Thyroid gland (tissue), 4 donors: ENCODE measurements around the gene IKZF4. TPM values are rescaled to one million over a fixed set of nuclear protein-coding genes. Genes with fewer than 3 reads are reported as not detected.

ENCODE experiments used
- DNase-seq, 2 donors: peaks; one replicate each; pipeline ENCODE4 v3.0.0-alpha.2; 2019
- H3K27ac ChIP-seq, 3 donors: fragments of 200-600 bp; sonication (generic); 1 replicate in 2 of 3; 2 replicates in 1 of 3; pipeline ENCODE4 v1.5.1; 2016 to 2019; ENCODE audit warnings: mild to moderate bottlenecking in 1 of 3, moderate library complexity in 1 of 3
- H3K27me3 ChIP-seq: fragments of 200-600 bp; sonication (generic); one replicate; pipeline ENCODE4 v1.5.1; 2019
- H3K36me3 ChIP-seq, 2 donors: fragments of 200-600 bp; sonication (generic); one replicate each; pipeline ENCODE4 v1.5.1; 2016 to 2019
- H3K4me1 ChIP-seq, 2 donors: fragments of 200-600 bp; sonication (generic); one replicate each; pipeline ENCODE4 v1.5.1; 2017 to 2019
- H3K4me3 ChIP-seq, 3 donors: fragments of 200-600 bp; sonication (generic); replicated peaks in 1 of 3; 1 replicate in 2 of 3; 2 replicates in 1 of 3; pipeline ENCODE4 v1.5.1; 2016; ENCODE audit warnings: mild to moderate bottlenecking in 1 of 3
- H3K9me3 ChIP-seq: fragments of 200-600 bp; sonication (generic); one replicate; pipeline ENCODE4 v1.5.1; 2017
- POLR2A ChIP-seq, 2 donors: fragments of 450-650 bp; IDR thresholded peaks; one replicate each; pipeline ENCODE4 v1.6.1; 2017; ENCODE audit warnings: antibody characterized with exemption in 2 of 2, mild to moderate bottlenecking in 2 of 2, moderate library complexity in 1 of 2
- WGBS, 2 donors: methylation state at CpG; one replicate each; pipeline ENCODE4 v1.1.5; 2017; 5-methylcytosine and 5-hydroxymethylcytosine counted together
- intact Hi-C: fragments of 100-400 bp; cut with DNase I; formaldehyde crosslinking; loops from one replicate; pipeline ENCODE4 v1.15.1; 2023
- total RNA-seq, 4 donors: library from RNA; depleted of rRNA; stranded (reverse); fragments of >200 nt; gene quantifications; one replicate each; pipeline ENCODE4 v1.2.3, GENCODE V29; 2016
- TF ChIP-seq, protein P1 (sequence below), 6 experiments: fragments of 200-600 bp in 3 of 6; fragments of 450-650 bp in 3 of 6; sonication (generic) in 3 of 6; IDR thresholded peaks; one replicate each; pipeline ENCODE4 v1.5.1; 2016 to 2019; ENCODE audit warnings: antibody characterized with exemption in 6 of 6, mild to moderate bottlenecking in 2 of 6, inconsistent platforms in 1 of 6, moderate library complexity in 1 of 6

IKZF4 gene
- total RNA-seq, 4 donors from 2014 or later, result 4.2 to 10.9 (median 9.4) TPM

DNA sequence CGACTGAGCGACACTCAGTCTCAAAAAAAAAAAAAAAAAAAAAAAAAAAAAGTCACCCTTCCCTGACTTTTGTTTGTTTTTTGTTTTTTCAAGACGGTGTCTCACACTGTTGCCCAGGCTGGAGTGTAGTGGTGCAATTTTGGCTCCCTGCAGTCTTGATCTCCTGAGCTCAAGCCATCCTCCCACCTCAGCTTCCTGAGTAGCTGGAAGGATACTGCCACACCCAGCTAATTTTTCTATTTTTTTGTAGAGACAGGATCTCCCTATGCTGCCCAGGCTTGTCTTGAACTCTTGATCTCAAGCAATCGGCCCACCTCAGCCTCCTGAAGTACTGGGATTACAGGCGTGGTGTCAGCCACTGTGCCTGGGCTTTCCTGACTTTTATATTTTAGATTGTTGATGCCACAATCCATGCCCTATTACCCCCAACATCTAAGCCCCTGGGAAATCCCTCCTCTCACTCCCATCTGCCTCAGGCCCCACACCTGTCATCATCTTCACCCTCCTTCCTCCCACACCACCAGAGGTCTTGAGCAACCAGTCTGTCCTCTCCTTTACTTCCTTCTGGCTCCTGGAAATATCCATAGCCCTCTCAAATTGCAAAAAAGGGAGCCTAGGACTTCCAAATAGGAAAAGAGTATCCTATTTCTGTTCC is 7.8 kb downstream of the IKZF4 start:
- Histone ChIP-seq H3K27me3 (no peaks in the 10 kb centered on the region), H3K9me3 (no peaks in the 10 kb centered on the region), H3K36me3 (peaks cover 14 to 23% of the 10 kb centered on the region in 2 donors), H3K4me1 (no peaks in the 10 kb centered on the region), H3K27ac (no peak overlapping the region), H3K4me3 (no peak overlapping the region)
- TF ChIP-seq, protein P1, sequence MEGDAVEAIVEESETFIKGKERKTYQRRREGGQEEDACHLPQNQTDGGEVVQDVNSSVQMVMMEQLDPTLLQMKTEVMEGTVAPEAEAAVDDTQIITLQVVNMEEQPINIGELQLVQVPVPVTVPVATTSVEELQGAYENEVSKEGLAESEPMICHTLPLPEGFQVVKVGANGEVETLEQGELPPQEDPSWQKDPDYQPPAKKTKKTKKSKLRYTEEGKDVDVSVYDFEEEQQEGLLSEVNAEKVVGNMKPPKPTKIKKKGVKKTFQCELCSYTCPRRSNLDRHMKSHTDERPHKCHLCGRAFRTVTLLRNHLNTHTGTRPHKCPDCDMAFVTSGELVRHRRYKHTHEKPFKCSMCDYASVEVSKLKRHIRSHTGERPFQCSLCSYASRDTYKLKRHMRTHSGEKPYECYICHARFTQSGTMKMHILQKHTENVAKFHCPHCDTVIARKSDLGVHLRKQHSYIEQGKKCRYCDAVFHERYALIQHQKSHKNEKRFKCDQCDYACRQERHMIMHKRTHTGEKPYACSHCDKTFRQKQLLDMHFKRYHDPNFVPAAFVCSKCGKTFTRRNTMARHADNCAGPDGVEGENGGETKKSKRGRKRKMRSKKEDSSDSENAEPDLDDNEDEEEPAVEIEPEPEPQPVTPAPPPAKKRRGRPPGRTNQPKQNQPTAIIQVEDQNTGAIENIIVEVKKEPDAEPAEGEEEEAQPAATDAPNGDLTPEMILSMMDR (IDR thresholded peaks at IDR 0.05), result no peak
- no peak for TF ChIP-seq POLR2A (IDR thresholded peaks at IDR 0.05)
- intact Hi-C loops, result loop anchor here (5.0 kb wide), 1 partner anchor 36 kb away; no protein-coding TSS in a partner anchor
- WGBS, 2 donors, result 70 to 88% methylated on average over 5 of the region's 5 CpGs
- no peak for DNase-seq

DNA sequence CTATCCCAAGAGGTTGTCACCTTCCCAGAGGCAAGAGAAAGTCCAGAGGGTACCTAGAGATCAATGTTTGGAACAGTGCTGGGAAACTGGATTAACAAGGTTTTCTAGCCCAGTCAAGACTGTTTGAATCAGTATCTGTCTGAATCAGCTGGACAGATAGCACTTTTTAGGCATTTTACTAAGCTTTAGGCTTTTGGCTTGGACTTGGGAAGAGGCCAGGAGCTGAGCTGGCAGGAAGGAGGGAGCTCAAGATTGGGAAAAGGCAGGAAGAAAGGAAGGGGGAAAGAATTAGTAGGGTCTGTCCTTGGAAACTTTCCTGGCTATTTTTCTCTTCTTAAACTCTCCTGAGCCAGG is 8.3 kb downstream of the IKZF4 start:
- no peaks in the 10 kb centered on the region for H3K4me1 ChIP-seq
- TF ChIP-seq, protein P1 (IDR thresholded peaks at IDR 0.05), result no peak
- TF ChIP-seq POLR2A (IDR thresholded peaks at IDR 0.05), result no peak
- intact Hi-C loops, result loop anchor here (5.0 kb wide), 1 partner anchor 37 kb away; no protein-coding TSS in a partner anchor
- no peak overlapping the region for H3K27ac ChIP-seq
- H3K9me3 ChIP-seq, result no peaks in the 10 kb centered on the region
- peaks cover 14 to 23% of the 10 kb centered on the region in 2 donors for H3K36me3 ChIP-seq
- no peaks in the 10 kb centered on the region for H3K27me3 ChIP-seq
- DNase-seq, result no peak
- H3K4me3 ChIP-seq, result no peak overlapping the region

DNA sequence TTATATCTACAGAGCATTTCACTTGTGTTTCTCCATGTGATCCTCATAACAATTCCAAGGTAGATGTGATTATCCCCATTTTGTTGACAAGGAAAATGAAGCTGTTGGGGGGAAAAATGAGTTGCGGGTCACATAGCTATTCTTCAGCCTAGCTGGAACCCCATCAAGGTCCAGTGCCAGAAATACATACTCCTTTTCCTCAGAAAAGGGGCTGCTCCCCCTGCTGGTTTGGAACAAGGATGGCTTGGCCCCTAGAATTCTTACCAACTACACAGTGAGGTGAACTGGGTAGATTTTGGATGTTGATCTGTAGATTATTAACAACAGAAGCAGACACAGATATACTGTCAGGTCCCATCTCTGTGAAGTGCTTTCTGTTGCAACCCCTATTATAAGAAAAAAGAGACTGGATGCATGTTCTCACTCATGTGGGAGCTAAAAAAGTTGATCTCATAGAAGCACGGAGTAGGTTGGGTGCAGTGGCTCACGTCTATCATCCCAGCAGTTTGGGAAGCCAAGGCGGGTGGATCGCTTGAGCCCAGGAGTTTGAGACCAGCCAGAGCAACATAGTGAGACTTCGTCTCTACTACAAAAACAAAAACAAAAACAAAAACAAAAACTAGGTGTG is 8.9 kb downstream of the IKZF4 start:
- no peak for TF ChIP-seq POLR2A (IDR thresholded peaks at IDR 0.05)
- TF ChIP-seq, protein P1 (IDR thresholded peaks at IDR 0.05), result peak in 5 of 6 experiments; percentile 24 to 65 (median 61)
- no peaks in the 10 kb centered on the region for H3K4me1 ChIP-seq
- intact Hi-C loops, result loop anchor here (5.0 kb wide), 1 partner anchor 37 kb away; no protein-coding TSS in a partner anchor
- no peak overlapping the region for H3K4me3 ChIP-seq
- H3K9me3 ChIP-seq, result no peaks in the 10 kb centered on the region
- 80 to 89% methylated on average over 6 of the region's 6 CpGs for WGBS, 2 donors
- H3K36me3 ChIP-seq, result peaks cover 18 to 27% of the 10 kb centered on the region in 2 donors
- H3K27ac ChIP-seq, result no peak overlapping the region
- H3K27me3 ChIP-seq, result no peaks in the 10 kb centered on the region
- DNase-seq, result peak; percentile 48 to 60

DNA sequence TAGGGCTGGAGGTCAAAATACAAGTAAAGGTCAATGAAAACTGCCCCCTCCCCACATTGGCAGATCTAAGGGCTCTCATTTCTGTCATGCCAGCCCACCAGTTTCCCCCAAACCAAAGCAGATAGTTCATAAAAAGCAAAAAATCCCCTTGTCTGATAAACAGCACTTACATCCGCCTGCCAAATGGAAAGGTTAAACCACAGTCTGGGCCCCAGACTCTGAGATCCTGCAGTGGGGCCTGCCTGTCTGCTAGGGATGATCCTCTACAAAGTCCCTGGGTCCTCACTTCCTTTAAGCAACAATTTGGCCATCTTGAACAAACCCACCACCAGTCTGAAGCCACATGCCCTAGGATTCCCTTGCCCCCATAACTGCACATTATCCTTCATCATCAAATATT is 11.1 kb downstream of the IKZF4 start:
- no peak for TF ChIP-seq POLR2A (IDR thresholded peaks at IDR 0.05)
- TF ChIP-seq, protein P1 (IDR thresholded peaks at IDR 0.05), result no peak

More for the DNA sequence above, 11.1 kb downstream of the IKZF4 start:
- Histone ChIP-seq H3K4me1 (no peaks in the 10 kb centered on the region), H3K36me3 (peaks cover 22 to 30% of the 10 kb centered on the region in 2 donors), H3K27me3 (no peaks in the 10 kb centered on the region), H3K4me3 (no peak overlapping the region), H3K27ac (no peak overlapping the region), H3K9me3 (no peaks in the 10 kb centered on the region)
- DNase-seq, result no peak
- 77 to 89% methylated on average over 1 of the region's 1 CpG for WGBS, 2 donors
- intact Hi-C loops, result no loop called here
